Lower leg skin (tissue), 3 donors: ENCODE results near the gene CHST8.

ENCODE experiments used
- CTCF ChIP-seq, 3 donors: fragments of 450-650 bp; IDR thresholded peaks; one replicate each; pipeline ENCODE4 v1.5.1; 2016; ENCODE audit warnings: antibody characterized with exemption in 3 of 3, mild to moderate bottlenecking in 3 of 3, moderate library complexity in 2 of 3
- POLR2A ChIP-seq, 2 donors: fragments of 450-650 bp; IDR thresholded peaks; one replicate each; pipeline ENCODE4 v1.6.1; 2016 to 2017; ENCODE audit warnings: antibody characterized with exemption in 2 of 2, mild to moderate bottlenecking in 1 of 2, moderate library complexity in 1 of 2

- TF ChIP-seq CTCF (IDR thresholded peaks at IDR 0.05) (no peak), POLR2A (IDR thresholded peaks at IDR 0.05) (no peak)
These were observed 33.2 kb downstream of the CHST8 start for GRCh38 chr19:33654840-33655508.
